ENCODE results near the gene C20orf96. TPM values are rescaled to one million over a fixed set of nuclear protein-coding genes. Genes with fewer than 3 reads are reported as not detected.
A peak's percentile ranks its signal among the peaks of the same experiment; 100 is the strongest.

The C20orf96 gene
- polyA plus RNA-seq, 1 experiment: 13.7 TPM

GRCh38 chr20:305745-306144 lies 15.2 kb upstream of the C20orf96 start:
- TF ChIP-seq CTCF (IDR thresholded peaks at IDR 0.05; ENCODE audit: low read depth, low read length): no peak
- CTCF ChIA-PET: no interaction called here
- no peak overlapping the region for H3K4me3 ChIP-seq (ENCODE audit: low read depth, low read length)
- no peaks in the 10 kb centered on the region for H3K27me3 ChIP-seq (ENCODE audit: control insufficient read depth, insufficient read depth, low read length)
- H3K27ac ChIP-seq (ENCODE audit: low read depth, low read length): no peak overlapping the region
- no peak for DNase-seq (ENCODE audit: low read depth, low spot score)
- POLR2A ChIA-PET: no interaction called here
- H3K9me3 ChIP-seq (ENCODE audit: control insufficient read depth, insufficient read depth, low read length): no peaks in the 10 kb centered on the region

DNA sequence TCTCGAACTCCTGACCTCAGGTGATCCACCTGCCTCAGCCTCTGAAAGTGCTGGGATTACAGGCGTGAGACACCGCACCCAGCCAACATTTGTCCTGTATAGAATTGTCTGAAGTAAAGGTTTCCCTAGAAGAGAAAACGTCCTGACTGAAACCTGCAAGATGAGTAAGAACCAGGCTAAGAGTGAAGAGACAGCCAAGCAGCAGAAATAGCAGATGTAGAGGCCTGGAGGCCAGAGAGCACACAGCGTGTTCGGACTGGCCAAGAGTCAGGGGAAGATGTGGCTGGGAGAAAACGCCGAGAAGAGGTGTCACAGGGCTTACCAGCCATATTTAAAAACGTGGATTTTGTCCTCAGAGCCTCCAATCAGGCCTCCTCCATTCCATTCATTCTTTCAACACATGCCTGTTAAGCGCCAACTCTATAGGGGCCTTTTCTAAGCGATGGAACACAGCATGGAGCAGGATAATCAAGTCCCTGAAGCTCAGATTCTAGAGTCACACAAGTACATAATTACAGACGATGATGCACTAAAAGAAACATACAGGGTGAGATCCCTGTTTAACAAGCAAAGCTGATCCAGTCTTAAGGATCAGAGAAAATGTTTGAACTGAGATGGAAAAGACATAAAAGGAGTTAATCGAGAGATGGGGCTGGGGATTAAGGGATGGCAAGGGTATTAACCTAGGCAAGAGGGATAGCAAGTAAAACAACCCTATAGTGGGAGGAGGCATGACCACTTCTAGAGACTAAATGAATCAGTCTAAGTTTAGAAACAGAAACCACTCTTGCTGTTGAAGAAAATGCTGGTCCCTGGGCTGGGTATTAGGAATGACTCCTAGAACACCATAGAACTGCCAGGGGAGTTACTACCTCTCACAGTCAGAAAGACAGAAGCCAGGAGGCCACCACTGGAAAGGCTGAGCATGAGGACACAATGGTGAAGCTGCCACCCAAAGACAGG lies 11.6 kb upstream of the C20orf96 start:
- Histone ChIP-seq H3K27me3 (ENCODE audit: control insufficient read depth, insufficient read depth, low read length) (no peaks in the 10 kb centered on the region), H3K9me3 (ENCODE audit: control insufficient read depth, insufficient read depth, low read length) (peaks cover 5% of the 10 kb centered on the region; the same call in 1 of the 2 replicates), H3K4me3 (ENCODE audit: low read depth, low read length) (no peak overlapping the region), H3K27ac (ENCODE audit: low read depth, low read length) (no peak overlapping the region)
- ChIA-PET POLR2A (no interaction called here), CTCF (no interaction called here)
- DNase-seq (ENCODE audit: low read depth, low spot score): no peak
- TF ChIP-seq CTCF (IDR thresholded peaks at IDR 0.05; ENCODE audit: low read depth, low read length): no peak

GRCh38 chr20:300345-300990 lies 9.9 kb upstream of the C20orf96 start:
- no peak for DNase-seq (ENCODE audit: low read depth, low spot score)
- H3K9me3 ChIP-seq (ENCODE audit: control insufficient read depth, insufficient read depth, low read length): peaks cover 5% of the 10 kb centered on the region; the same call in 1 of the 2 replicates
- H3K27ac ChIP-seq (ENCODE audit: low read depth, low read length): peak overlapping the region; percentile 52
- TF ChIP-seq CTCF (IDR thresholded peaks at IDR 0.05; ENCODE audit: low read depth, low read length): no peak
- CTCF ChIA-PET: interaction anchor here (1.3 to 1.4 kb wide), 3 partner anchors 23 to 34 kb away, joined by 4 to 7 read pairs (median 5); no protein-coding TSS in a partner anchor
- peak overlapping the region; percentile 99 for H3K4me3 ChIP-seq (ENCODE audit: low read depth, low read length)
- POLR2A ChIA-PET: interaction anchor here (1.0 to 1.5 kb wide), 3 partner anchors 9 to 30 kb away, joined by 3 to 6 read pairs (median 3); no protein-coding TSS in a partner anchor
- no peaks in the 10 kb centered on the region for H3K27me3 ChIP-seq (ENCODE audit: control insufficient read depth, insufficient read depth, low read length)

DNA sequence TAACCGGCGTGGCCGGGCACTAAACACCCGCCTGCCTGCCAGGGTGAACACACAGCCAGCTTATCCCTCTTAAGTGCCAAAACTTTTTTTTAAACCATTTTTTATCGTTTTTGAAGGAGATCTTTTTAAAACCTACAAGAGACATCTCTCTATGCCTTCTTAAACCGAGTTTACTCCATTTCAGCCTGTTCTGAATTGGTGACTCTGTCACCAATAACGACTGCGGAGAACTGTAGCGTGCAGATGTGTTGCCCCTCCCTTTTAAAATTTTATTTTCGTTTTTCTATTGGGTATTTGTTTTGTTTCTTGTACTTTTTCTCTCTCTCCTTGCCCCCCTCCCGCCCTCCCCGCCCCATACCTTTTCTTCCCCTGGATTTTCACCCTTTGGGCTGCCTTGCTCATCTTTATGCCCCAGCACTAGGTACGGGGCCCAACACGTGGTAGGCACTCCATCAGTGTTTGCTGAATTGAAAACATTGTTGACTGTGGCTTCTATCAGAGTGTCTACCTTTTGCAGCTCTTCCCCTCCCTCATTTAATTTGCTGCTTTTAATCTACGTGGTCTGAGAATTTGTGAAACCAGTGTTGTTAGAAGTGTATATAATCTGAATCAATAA lies 8.3 kb upstream of the C20orf96 start:
- TF ChIP-seq CTCF (IDR thresholded peaks at IDR 0.05; ENCODE audit: low read depth, low read length): no peak
- peaks cover 5% of the 10 kb centered on the region; the same call in 1 of the 2 replicates for H3K9me3 ChIP-seq (ENCODE audit: control insufficient read depth, insufficient read depth, low read length)
- H3K4me3 ChIP-seq (ENCODE audit: low read depth, low read length): peak overlapping the region; percentile 99
- no peak for DNase-seq (ENCODE audit: low read depth, low spot score)
- no peak overlapping the region for H3K27ac ChIP-seq (ENCODE audit: low read depth, low read length)
- POLR2A ChIA-PET: interaction anchor here (1.1 to 2.0 kb wide), 4 partner anchors 18 to 49 kb away, joined by 3 to 9 read pairs (median 4); partner anchors contain the start of genes NRSN2 and SOX12
- H3K27me3 ChIP-seq (ENCODE audit: control insufficient read depth, insufficient read depth, low read length): no peaks in the 10 kb centered on the region
- CTCF ChIA-PET: interaction anchor here (1.3 kb wide), 1 partner anchor 33 kb away, joined by 4 read pairs; no protein-coding TSS in a partner anchor
